ENCODE data around the gene PDE1C. TPM values are rescaled to one million over a fixed set of nuclear protein-coding genes. Genes with fewer than 3 reads are reported as not detected.

Gene PDE1C
- total and polyA plus RNA-seq, 2 donors (not counting 1 experiment from before 2014, with no cell fraction given): 16.6 to 27.6 TPM

DNA sequence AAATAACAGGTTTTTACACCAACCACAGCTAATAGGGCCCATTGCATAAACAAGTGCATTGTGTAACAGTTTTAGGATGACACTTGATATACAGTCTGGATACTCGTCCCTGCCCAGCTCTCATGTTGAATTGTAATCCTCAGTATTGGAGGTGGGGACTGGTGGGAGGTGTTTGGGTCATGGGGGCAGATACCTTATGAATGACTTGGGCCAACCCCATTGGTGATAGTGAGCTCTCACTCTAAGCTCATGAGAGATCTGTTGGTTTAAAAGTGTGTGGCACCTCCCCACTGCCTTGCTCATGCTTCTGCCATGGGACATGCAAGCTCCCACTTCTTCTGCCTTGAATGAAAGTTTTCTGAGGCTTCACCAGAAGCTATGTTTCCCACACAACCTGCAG, 136.7 kb downstream of the PDE1C start:
- DNase-seq (ENCODE audit: low read depth in 2 of 2): no peak

DNA sequence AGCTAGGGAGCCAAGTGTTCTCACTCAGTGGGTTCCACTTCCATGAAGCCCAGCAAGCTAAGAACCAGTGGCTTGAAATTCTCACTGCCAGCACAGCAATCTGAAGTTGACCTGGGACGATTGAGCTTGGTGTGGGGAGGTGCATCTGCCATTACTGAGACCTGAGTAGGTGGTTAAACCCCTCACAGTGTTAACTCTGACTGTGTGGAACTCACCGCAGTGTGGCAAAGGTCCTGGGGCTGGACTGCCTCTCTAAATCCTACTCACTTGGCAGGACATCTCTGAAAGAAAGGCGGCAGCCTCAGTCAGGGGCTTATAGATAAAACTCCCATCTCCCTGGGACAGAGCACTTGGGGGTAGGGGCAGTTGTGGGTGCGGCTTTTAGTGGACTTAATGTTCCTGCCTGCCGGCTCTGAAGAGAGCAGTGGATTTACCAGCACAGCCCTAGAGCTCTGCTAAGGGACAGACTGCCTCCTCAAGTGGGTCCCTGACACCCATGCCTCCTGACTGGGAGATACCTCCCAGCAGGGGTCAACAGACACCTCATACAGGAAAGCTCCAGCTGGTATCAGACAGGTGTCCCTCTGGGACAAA, 143.1 kb downstream of the PDE1C start:
- TF ChIP-seq, protein P1, sequence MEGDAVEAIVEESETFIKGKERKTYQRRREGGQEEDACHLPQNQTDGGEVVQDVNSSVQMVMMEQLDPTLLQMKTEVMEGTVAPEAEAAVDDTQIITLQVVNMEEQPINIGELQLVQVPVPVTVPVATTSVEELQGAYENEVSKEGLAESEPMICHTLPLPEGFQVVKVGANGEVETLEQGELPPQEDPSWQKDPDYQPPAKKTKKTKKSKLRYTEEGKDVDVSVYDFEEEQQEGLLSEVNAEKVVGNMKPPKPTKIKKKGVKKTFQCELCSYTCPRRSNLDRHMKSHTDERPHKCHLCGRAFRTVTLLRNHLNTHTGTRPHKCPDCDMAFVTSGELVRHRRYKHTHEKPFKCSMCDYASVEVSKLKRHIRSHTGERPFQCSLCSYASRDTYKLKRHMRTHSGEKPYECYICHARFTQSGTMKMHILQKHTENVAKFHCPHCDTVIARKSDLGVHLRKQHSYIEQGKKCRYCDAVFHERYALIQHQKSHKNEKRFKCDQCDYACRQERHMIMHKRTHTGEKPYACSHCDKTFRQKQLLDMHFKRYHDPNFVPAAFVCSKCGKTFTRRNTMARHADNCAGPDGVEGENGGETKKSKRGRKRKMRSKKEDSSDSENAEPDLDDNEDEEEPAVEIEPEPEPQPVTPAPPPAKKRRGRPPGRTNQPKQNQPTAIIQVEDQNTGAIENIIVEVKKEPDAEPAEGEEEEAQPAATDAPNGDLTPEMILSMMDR (conservative IDR thresholded peaks at IDR 0.05 in 1 of 2, IDR thresholded peaks at IDR 0.05 in 1 of 2; ENCODE audit: low read depth in 1 of 2, low read length in 2 of 2): no peak
- no peak for TF ChIP-seq EZH2 (IDR thresholded peaks at IDR 0.05; ENCODE audit: low read length, missing control alignments)
- no peaks in the 10 kb centered on the region for H3K27me3 ChIP-seq (ENCODE audit: control insufficient read depth, insufficient read depth, low read length)
- H3K36me3 ChIP-seq (ENCODE audit: control insufficient read depth, insufficient read depth, low read length): no peaks in the 10 kb centered on the region
- no peaks in the 10 kb centered on the region for H4K20me1 ChIP-seq (ENCODE audit: control insufficient read depth, extremely low read depth, insufficient read depth, low read length)
- H3K27ac ChIP-seq (ENCODE audit: insufficient read depth, low read length): no peak overlapping the region
- H2AFZ ChIP-seq (ENCODE audit: low read length): no peak overlapping the region
- H3K4me3 ChIP-seq (replicated peaks in 1 of 4; ENCODE audit: control extremely low read depth in 1 of 4, insufficient read depth in 1 of 4, low read depth in 3 of 4, low read length in 4 of 4): no peak overlapping the region
- no peaks in the 10 kb centered on the region for H3K79me2 ChIP-seq (ENCODE audit: control insufficient read depth, insufficient read depth, low read length)
- no peaks in the 10 kb centered on the region for H3K9me3 ChIP-seq (ENCODE audit: control insufficient read depth, insufficient read depth, low read depth, low read length)
- no peak for DNase-seq (ENCODE audit: low read depth in 2 of 2)
- no peak overlapping the region for H3K9ac ChIP-seq (ENCODE audit: insufficient read depth, low read length)
- H3K4me2 ChIP-seq (ENCODE audit: extremely low read depth, insufficient read depth, low read length): no peak overlapping the region
- no peaks in the 10 kb centered on the region for H3K4me1 ChIP-seq (ENCODE audit: control insufficient read depth, extremely low read depth, insufficient read depth, low read length)

More for the DNA sequence above, 136.7 kb downstream of the PDE1C start:
- no peak overlapping the region for H3K4me3 ChIP-seq (replicated peaks in 1 of 4; ENCODE audit: control extremely low read depth in 1 of 4, insufficient read depth in 1 of 4, low read depth in 3 of 4, low read length in 4 of 4)
- H3K79me2 ChIP-seq (ENCODE audit: control insufficient read depth, insufficient read depth, low read length): no peaks in the 10 kb centered on the region
- H3K27me3 ChIP-seq (ENCODE audit: control insufficient read depth, insufficient read depth, low read length): no peaks in the 10 kb centered on the region
- H3K4me2 ChIP-seq (ENCODE audit: extremely low read depth, insufficient read depth, low read length): no peak overlapping the region
- H3K9me3 ChIP-seq (ENCODE audit: control insufficient read depth, insufficient read depth, low read depth, low read length): no peaks in the 10 kb centered on the region
- H3K36me3 ChIP-seq (ENCODE audit: control insufficient read depth, insufficient read depth, low read length): no peaks in the 10 kb centered on the region
- H3K4me1 ChIP-seq (ENCODE audit: control insufficient read depth, extremely low read depth, insufficient read depth, low read length): peaks cover 6% of the 10 kb centered on the region
- H3K9ac ChIP-seq (ENCODE audit: insufficient read depth, low read length): no peak overlapping the region
- no peak overlapping the region for H3K27ac ChIP-seq (ENCODE audit: insufficient read depth, low read length)
- no peak overlapping the region for H2AFZ ChIP-seq (ENCODE audit: low read length)
- TF ChIP-seq, protein P1 (conservative IDR thresholded peaks at IDR 0.05 in 1 of 2, IDR thresholded peaks at IDR 0.05 in 1 of 2; ENCODE audit: low read depth in 1 of 2, low read length in 2 of 2): no peak
- no peak for TF ChIP-seq EZH2 (IDR thresholded peaks at IDR 0.05; ENCODE audit: low read length, missing control alignments)
- no peaks in the 10 kb centered on the region for H4K20me1 ChIP-seq (ENCODE audit: control insufficient read depth, extremely low read depth, insufficient read depth, low read length)

DNA sequence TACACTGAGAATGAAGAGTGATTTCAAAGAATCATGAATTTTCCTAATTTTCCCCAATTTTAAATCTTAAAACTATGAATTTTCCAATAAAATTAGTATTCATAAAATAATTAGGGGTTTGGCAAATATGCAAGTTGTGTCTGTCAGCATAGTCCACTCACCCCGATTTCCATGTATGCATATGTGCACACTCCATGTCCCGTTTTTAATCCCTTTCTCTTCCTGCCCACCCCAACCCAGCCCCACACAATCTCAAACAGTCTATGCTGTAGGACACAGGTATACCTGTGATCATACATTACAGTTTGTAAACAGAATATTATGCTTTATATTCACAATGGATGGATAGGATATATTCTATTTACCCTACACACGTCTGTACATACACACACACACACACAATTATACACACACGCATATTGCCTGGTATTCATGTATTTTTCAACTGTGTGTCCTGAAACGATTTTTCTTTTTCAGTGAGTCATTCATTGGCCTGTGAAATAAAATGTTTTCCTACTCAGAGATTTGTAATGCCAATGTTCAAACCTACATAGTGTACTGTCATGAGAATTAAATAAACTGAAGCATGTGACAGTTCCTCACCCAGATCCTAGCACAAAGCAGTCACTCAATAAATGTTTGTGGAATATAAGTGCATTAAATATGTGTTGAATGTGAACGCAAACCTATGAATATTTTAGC, 144.3 kb downstream of the PDE1C start:
- H2AFZ ChIP-seq (ENCODE audit: low read length): no peak overlapping the region
- H3K27ac ChIP-seq (ENCODE audit: insufficient read depth, low read length): no peak overlapping the region
- H4K20me1 ChIP-seq (ENCODE audit: control insufficient read depth, extremely low read depth, insufficient read depth, low read length): no peaks in the 10 kb centered on the region
- no peaks in the 10 kb centered on the region for H3K9me3 ChIP-seq (ENCODE audit: control insufficient read depth, insufficient read depth, low read depth, low read length)
- H3K4me2 ChIP-seq (ENCODE audit: extremely low read depth, insufficient read depth, low read length): no peak overlapping the region
- no peaks in the 10 kb centered on the region for H3K36me3 ChIP-seq (ENCODE audit: control insufficient read depth, insufficient read depth, low read length)
- H3K4me1 ChIP-seq (ENCODE audit: control insufficient read depth, extremely low read depth, insufficient read depth, low read length): no peaks in the 10 kb centered on the region
- TF ChIP-seq, protein P1 (conservative IDR thresholded peaks at IDR 0.05 in 1 of 2, IDR thresholded peaks at IDR 0.05 in 1 of 2; ENCODE audit: low read depth in 1 of 2, low read length in 2 of 2): no peak
- TF ChIP-seq EZH2 (IDR thresholded peaks at IDR 0.05; ENCODE audit: low read length, missing control alignments): no peak
- H3K4me3 ChIP-seq (replicated peaks in 1 of 4; ENCODE audit: control extremely low read depth in 1 of 4, insufficient read depth in 1 of 4, low read depth in 3 of 4, low read length in 4 of 4): no peak overlapping the region
- no peak overlapping the region for H3K9ac ChIP-seq (ENCODE audit: insufficient read depth, low read length)
- no peak for DNase-seq (ENCODE audit: low read depth in 2 of 2)
- H3K79me2 ChIP-seq (ENCODE audit: control insufficient read depth, insufficient read depth, low read length): no peaks in the 10 kb centered on the region
- H3K27me3 ChIP-seq (ENCODE audit: control insufficient read depth, insufficient read depth, low read length): no peaks in the 10 kb centered on the region
